Activated naive CD8-positive, alpha-beta T cell treated with anti-CD3 and anti-CD28 coated beads, Interleukin-2, amount 10 ng/mL, durations not matched to agents 7 days and 5 days (primary cell): ENCODE results near the gene ACP1. TPM values are rescaled to one million over a fixed set of nuclear protein-coding genes. Genes with fewer than 3 reads are reported as not detected.

ENCODE experiments used
- ATAC-seq: fragments of 150-1000 bp; cut with Tn5 transposase; one replicate; pipeline ENCODE4 v1.10.0; 2021; ENCODE audit warnings: low read depth, moderate library complexity
- POLR2A ChIA-PET: fragments of 350-600 bp; sonication (Branson Sonifier 250); formaldehyde crosslinking; loops from one replicate; lab custom pipeline; 2021; ENCODE audit warnings: antibody characterized with exemption; lab: Charles Lee
- DNase-seq: peaks from one replicate; pipeline ENCODE4 v3.0.0; 2021
- H3K27ac Mint-ChIP-seq: one replicate; pipeline ENCODE4 v1.8.0; 2022; ENCODE audit warnings: mild to moderate bottlenecking, mixed read lengths
- H3K27me3 Mint-ChIP-seq: one replicate; pipeline ENCODE4 v1.8.0; 2022; ENCODE audit warnings: mild to moderate bottlenecking, moderate library complexity, mixed read lengths
- H3K36me3 Mint-ChIP-seq: one replicate; pipeline ENCODE4 v1.8.0; 2021; ENCODE audit warnings: mild to moderate bottlenecking, mixed read lengths
- H3K4me1 Mint-ChIP-seq: one replicate; pipeline ENCODE4 v1.8.0; 2021; ENCODE audit warnings: mixed read lengths
- H3K4me3 Mint-ChIP-seq: one replicate; pipeline ENCODE4 v1.8.0; 2022; ENCODE audit warnings: mild to moderate bottlenecking, moderate library complexity, mixed read lengths
- H3K9me3 Mint-ChIP-seq: one replicate; pipeline ENCODE4 v1.8.0; 2021; ENCODE audit warnings: mixed read lengths
- total RNA-seq, 2 experiments: library from RNA; stranded (reverse); gene quantifications; one replicate each; pipeline ENCODE4 v1.2.3, GENCODE V29; 2021

ACP1 gene
- total RNA-seq, 2 experiments from 2014 or later, result 88.9 to 101 TPM

GRCh38 chr2:260507-261161 lies 4.1 kb upstream of the ACP1 start:
- ATAC-seq, result no peak
- Mint-ChIP-seq H3K9me3 (peaks cover 6% of the 10 kb centered on the region), H3K27ac (no peak overlapping the region), H3K4me3 (no peak overlapping the region), H3K36me3 (peaks cover 8% of the 10 kb centered on the region), H3K4me1 (peaks cover 9% of the 10 kb centered on the region), H3K27me3 (no peaks in the 10 kb centered on the region)
- DNase-seq, result no peak
- POLR2A ChIA-PET, result no interaction called here

GRCh38 chr2:262117-262516 lies 2.6 kb upstream of the ACP1 start:
- Mint-ChIP-seq H3K27ac (no peak overlapping the region), H3K36me3 (peaks cover 8% of the 10 kb centered on the region), H3K4me1 (peaks cover 18% of the 10 kb centered on the region), H3K4me3 (no peak overlapping the region), H3K27me3 (no peaks in the 10 kb centered on the region), H3K9me3 (peaks cover 6% of the 10 kb centered on the region)
- POLR2A ChIA-PET, result interaction anchor here (0.5 kb wide), 1 partner anchor 130 kb away, joined by 3 read pairs; no protein-coding TSS in a partner anchor
- ATAC-seq (no peak), DNase-seq (no peak)

GRCh38 chr2:263022-263738 lies 1.6 kb upstream of the ACP1 start:
- Mint-ChIP-seq H3K27ac (peak overlapping the region; percentile 78), H3K9me3 (no peaks in the 10 kb centered on the region), H3K36me3 (peaks cover 9% of the 10 kb centered on the region), H3K4me3 (peak overlapping the region; percentile 70), H3K27me3 (no peaks in the 10 kb centered on the region), H3K4me1 (peaks cover 25% of the 10 kb centered on the region)
- POLR2A ChIA-PET, result no interaction called here
- ATAC-seq, result no peak
- no peak for DNase-seq

GRCh38 chr2:263774-264492 lies 814 bp upstream of the ACP1 start, which contains the start of gene SH3YL1:
TSS of gene SH3YL1 (minus strand) at chr2:264032. CDS start at chr2:263984, 48 bp downstream.
- peaks cover 7% of the 10 kb centered on the region for H3K36me3 Mint-ChIP-seq
- peak within 1 kb of the TSS; percentile 92 for H3K27ac Mint-ChIP-seq
- POLR2A ChIA-PET, result no interaction called here
- no peaks in the 10 kb centered on the region for H3K27me3 Mint-ChIP-seq
- H3K9me3 Mint-ChIP-seq, result no peaks in the 10 kb centered on the region
- peak; percentile 72 for DNase-seq
- H3K4me1 Mint-ChIP-seq, result peaks cover 28% of the 10 kb centered on the region
- H3K4me3 Mint-ChIP-seq, result peak within 1 kb of the TSS; percentile 91
- peak; percentile 13 for ATAC-seq

GRCh38 chr2:268323-268722 lies 3.6 kb downstream of the ACP1 start:
- H3K4me3 Mint-ChIP-seq, result no peak overlapping the region
- H3K27ac Mint-ChIP-seq, result no peak overlapping the region
- no peaks in the 10 kb centered on the region for H3K9me3 Mint-ChIP-seq
- peaks cover 8% of the 10 kb centered on the region for H3K36me3 Mint-ChIP-seq
- no peaks in the 10 kb centered on the region for H3K27me3 Mint-ChIP-seq
- DNase-seq, result no peak
- H3K4me1 Mint-ChIP-seq, result peaks cover 37% of the 10 kb centered on the region
- POLR2A ChIA-PET, result no interaction called here
- no peak for ATAC-seq

GRCh38 chr2:269356-270030 lies 4.7 kb downstream of the ACP1 start:
- H3K27me3 Mint-ChIP-seq, result no peaks in the 10 kb centered on the region

GRCh38 chr2:270861-271260 lies 6.1 kb downstream of the ACP1 start:
- H3K4me1 Mint-ChIP-seq, result peaks cover 31% of the 10 kb centered on the region
- no peak overlapping the region for H3K27ac Mint-ChIP-seq
- no peaks in the 10 kb centered on the region for H3K9me3 Mint-ChIP-seq
- no peaks in the 10 kb centered on the region for H3K27me3 Mint-ChIP-seq
- peaks cover 10% of the 10 kb centered on the region for H3K36me3 Mint-ChIP-seq
- DNase-seq (no peak), ATAC-seq (no peak)
- no peak overlapping the region for H3K4me3 Mint-ChIP-seq
- POLR2A ChIA-PET, result no interaction called here

More at GRCh38 chr2:269356-270030, 4.7 kb downstream of the ACP1 start:
- DNase-seq (no peak), ATAC-seq (no peak)
- no peak overlapping the region for H3K27ac Mint-ChIP-seq
- H3K36me3 Mint-ChIP-seq, result peaks cover 9% of the 10 kb centered on the region
- POLR2A ChIA-PET, result interaction anchor here (0.6 kb wide), 1 partner anchor 228 kb away, joined by 3 read pairs; no protein-coding TSS in a partner anchor
- H3K9me3 Mint-ChIP-seq, result no peaks in the 10 kb centered on the region
- H3K4me3 Mint-ChIP-seq, result no peak overlapping the region
- peaks cover 36% of the 10 kb centered on the region for H3K4me1 Mint-ChIP-seq

GRCh38 chr2:271917-272316 lies 7.2 kb downstream of the ACP1 start:
- peaks cover 10% of the 10 kb centered on the region for H3K36me3 Mint-ChIP-seq
- POLR2A ChIA-PET, result no interaction called here
- no peak for ATAC-seq
- no peaks in the 10 kb centered on the region for H3K9me3 Mint-ChIP-seq
- peaks cover 25% of the 10 kb centered on the region for H3K4me1 Mint-ChIP-seq
- DNase-seq, result no peak
- H3K27ac Mint-ChIP-seq, result no peak overlapping the region
- H3K27me3 Mint-ChIP-seq, result no peaks in the 10 kb centered on the region
- no peak overlapping the region for H3K4me3 Mint-ChIP-seq

GRCh38 chr2:273333-273732 lies 8.6 kb downstream of the ACP1 start:
- Mint-ChIP-seq H3K9me3 (no peaks in the 10 kb centered on the region), H3K4me3 (no peak overlapping the region), H3K27ac (no peak overlapping the region), H3K4me1 (peaks cover 16% of the 10 kb centered on the region), H3K27me3 (no peaks in the 10 kb centered on the region), H3K36me3 (peaks cover 13% of the 10 kb centered on the region)
- no peak for ATAC-seq
- DNase-seq, result no peak
- POLR2A ChIA-PET, result no interaction called here

GRCh38 chr2:274503-274902 lies 9.8 kb downstream of the ACP1 start:
- POLR2A ChIA-PET, result no interaction called here
- H3K4me1 Mint-ChIP-seq, result peaks cover 12% of the 10 kb centered on the region
- peaks cover 13% of the 10 kb centered on the region for H3K36me3 Mint-ChIP-seq
- no peaks in the 10 kb centered on the region for H3K9me3 Mint-ChIP-seq
- no peak overlapping the region for H3K4me3 Mint-ChIP-seq
- ATAC-seq (no peak), DNase-seq (no peak)
- no peaks in the 10 kb centered on the region for H3K27me3 Mint-ChIP-seq
- H3K27ac Mint-ChIP-seq, result no peak overlapping the region

- POLR2A ChIA-PET, result no interaction called here
Measured at GRCh38 chr2:275466-275865, 10.7 kb downstream of the ACP1 start.

GRCh38 chr2:278312-278926 lies 13.7 kb downstream of the ACP1 start:
- no peaks in the 10 kb centered on the region for H3K4me1 Mint-ChIP-seq
- H3K9me3 Mint-ChIP-seq, result no peaks in the 10 kb centered on the region
- H3K36me3 Mint-ChIP-seq, result peaks cover 15% of the 10 kb centered on the region
- ATAC-seq, result no peak
- H3K4me3 Mint-ChIP-seq, result no peak overlapping the region
- no peak overlapping the region for H3K27ac Mint-ChIP-seq
- POLR2A ChIA-PET, result no interaction called here
- no peaks in the 10 kb centered on the region for H3K27me3 Mint-ChIP-seq
- DNase-seq, result no peak

More at GRCh38 chr2:275466-275865, 10.7 kb downstream of the ACP1 start:
- DNase-seq, result no peak
- Mint-ChIP-seq H3K4me1 (peaks cover 7% of the 10 kb centered on the region), H3K27ac (no peak overlapping the region), H3K9me3 (no peaks in the 10 kb centered on the region), H3K27me3 (no peaks in the 10 kb centered on the region), H3K4me3 (no peak overlapping the region), H3K36me3 (peaks cover 15% of the 10 kb centered on the region)
- no peak for ATAC-seq

GRCh38 chr2:278927-279320 lies 14.2 kb downstream of the ACP1 start:
- POLR2A ChIA-PET, result no interaction called here
- no peak overlapping the region for H3K4me3 Mint-ChIP-seq
- H3K27ac Mint-ChIP-seq, result no peak overlapping the region
- no peaks in the 10 kb centered on the region for H3K9me3 Mint-ChIP-seq
- DNase-seq (no peak), ATAC-seq (no peak)
- no peaks in the 10 kb centered on the region for H3K27me3 Mint-ChIP-seq
- peaks cover 17% of the 10 kb centered on the region for H3K36me3 Mint-ChIP-seq
- H3K4me1 Mint-ChIP-seq, result no peaks in the 10 kb centered on the region
